GM18867 (cell line): ENCODE measurements around the gene SNPH.

Source experiments
- ATAC-seq: cut with Tn5 transposase; IDR thresholded peaks from one replicate; pipeline ENCODE4 v1.9.1; 2021; ENCODE audit warnings: mild to moderate bottlenecking, moderate library complexity; ENCODE audit not compliant: unreplicated experiment

Gene SNPH

DNA sequence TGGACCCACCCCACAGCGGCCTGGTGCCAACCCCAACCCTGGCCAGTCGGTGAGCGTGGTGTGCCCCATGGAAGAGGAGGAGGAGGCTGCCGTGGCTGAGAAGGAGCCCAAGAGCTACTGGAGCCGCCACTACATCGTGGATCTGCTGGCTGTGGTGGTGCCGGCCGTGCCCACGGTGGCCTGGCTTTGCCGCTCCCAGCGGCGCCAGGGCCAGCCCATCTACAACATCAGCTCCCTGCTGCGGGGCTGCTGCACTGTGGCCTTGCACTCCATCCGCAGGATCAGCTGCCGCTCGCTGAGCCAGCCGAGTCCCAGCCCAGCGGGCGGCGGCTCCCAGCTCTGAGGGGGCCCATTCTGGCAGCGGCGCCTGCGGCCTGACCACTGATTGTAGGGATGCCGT lies 39.6 kb downstream of the SNPH start:
- ATAC-seq, result no peak

DNA sequence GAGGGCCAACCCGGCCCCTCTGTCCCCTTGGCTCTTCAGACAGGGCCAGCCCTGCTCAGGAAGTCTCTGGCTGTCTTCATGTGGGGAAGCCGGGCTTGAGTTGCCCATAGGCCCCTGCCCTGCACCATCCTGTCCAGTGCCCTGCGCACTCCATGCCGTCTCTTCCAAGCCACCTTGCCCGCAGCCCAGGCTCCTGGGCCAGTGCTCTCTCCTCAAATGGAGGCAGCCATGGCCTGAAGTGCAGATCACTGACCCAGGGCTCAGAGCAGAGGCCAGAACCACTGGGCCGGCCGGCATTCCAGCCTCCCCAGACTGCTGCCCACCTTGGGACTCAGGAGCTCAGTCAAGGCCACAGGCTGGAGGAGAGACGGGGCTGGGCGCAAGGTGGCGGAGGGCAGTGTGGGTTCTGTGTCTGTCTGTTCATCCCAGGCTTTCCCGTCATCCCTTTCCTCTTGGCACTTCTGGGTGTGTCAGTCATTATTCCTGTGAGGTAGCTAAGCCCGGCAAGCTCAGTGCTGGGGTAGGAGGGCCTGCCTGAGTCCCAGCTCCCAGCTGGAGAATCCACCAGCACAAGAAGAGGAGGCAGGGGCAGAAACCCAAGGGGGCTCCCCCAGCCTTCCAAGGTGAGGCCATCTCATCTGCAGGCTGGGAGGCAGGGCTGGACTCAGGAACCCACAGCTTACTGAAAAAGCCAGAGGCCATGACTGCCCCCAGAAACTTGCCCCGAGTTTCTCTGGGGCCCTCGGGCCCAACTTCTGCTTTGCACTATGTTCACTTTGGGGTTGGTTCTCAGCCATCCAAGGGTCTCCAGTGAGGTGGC lies 40.4 kb downstream of the SNPH start:
- ATAC-seq, result no peak

DNA sequence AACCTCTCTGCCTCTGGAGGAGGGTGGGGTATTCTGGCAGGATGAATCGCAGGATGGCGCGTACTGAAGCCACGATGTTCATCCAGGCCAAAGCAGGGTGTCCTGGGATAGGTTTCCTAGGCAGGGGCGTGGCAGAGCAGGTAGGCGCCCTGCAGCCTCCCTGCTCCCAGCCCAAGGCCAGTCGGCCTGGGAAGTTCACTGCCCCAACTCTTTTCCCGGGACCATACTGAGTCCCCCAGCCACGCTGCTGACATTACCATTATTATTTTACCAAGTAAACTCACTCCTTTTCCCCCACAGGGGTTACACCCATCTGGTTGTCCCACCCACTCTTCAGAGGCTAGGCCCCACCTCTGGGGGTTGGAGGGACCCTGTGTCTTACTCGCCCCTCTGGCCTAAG lies 41.1 kb downstream of the SNPH start:
- ATAC-seq, result no peak

DNA sequence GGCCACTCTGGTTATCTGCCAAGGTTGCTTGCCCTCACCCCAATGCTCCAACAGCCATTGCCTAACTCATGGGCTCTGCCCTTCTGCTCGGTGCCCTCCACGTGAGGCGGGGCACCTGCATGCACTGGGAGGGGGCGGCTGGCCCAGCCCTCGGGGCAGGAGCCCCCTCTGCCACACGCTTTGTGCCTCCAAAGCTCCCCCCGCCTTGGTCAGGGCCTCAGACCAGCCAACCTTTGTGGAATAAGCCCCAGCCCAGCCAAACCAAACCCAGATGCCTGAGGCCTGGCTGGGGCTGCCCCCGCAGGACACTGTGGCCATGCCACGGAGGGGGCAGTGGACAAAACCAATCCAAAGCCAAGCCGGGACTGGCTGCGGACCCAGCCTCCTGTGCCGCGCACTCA lies 41.5 kb downstream of the SNPH start:
- no peak for ATAC-seq

DNA sequence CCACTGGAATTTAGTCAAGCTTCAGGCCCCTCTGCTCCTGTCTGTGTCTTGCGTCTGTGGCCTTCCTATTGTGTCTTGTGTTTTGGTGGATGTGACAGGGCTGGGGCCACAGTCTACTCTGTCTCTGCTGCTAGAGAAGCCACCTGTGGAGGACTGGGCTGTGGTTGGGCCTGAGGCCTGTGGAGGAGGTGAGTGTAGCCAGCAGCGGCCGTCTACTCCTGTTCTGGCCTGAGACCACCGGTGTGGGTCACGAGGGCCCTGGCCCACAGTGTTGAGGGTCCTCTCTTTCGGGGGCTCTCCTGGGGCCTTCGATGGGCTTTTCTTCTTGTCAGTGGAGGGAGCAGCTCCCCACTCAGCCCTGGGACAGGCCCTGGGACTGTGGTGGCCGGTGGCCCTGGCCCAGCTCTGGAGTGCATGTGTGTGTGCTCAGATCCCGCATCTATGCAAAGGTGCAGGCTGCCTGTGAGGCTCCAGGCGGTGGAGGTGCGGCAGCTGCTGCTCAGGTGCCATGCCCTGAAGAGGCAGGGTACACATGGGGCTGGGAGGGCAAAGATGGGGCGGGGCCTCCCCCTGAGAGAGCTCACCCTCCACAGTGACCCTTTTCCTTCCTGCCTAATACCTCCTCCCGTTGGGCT lies 42.1 kb downstream of the SNPH start:
- no peak for ATAC-seq

DNA sequence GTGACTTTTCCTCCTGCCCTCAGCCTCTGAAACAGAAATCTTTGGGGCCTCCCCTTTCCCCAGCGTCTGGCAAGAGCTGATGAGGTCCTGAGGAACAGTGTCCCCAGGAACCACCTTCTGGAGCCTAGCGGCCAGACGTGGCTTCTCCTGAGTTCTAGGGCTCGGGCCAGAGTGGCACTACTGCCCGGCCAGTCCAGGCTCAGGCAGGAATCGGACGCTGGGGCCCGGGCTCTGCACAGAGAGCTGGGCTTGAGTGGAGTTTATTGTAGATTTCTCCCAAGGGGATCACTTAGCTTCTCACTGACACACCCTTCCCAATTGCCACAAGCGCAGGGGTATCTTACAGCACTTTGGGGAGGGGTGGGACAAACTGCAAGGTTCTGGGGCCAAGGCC lies 42.6 kb downstream of the SNPH start:
- ATAC-seq, result no peak

DNA sequence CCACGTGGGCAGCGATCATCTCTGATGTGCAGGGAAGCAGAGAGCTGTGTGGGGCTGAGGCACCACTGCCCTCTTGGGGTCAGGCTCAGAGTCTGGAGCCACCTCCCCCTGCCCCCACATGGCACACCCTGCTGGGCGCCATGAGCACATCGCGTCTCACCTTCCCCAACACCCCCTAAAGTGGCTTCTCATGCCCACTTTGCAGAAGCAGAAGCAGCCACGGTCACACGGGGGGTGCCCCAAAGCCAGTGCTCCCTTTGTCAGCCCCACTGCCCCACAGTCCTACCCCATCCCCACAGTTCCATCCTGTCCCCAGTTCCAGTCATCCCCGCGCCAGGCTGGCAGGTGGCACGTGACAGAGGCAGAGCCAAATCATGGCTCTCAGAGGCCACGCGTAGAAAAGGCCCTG lies 43.3 kb downstream of the SNPH start:
- ATAC-seq, result no peak

DNA sequence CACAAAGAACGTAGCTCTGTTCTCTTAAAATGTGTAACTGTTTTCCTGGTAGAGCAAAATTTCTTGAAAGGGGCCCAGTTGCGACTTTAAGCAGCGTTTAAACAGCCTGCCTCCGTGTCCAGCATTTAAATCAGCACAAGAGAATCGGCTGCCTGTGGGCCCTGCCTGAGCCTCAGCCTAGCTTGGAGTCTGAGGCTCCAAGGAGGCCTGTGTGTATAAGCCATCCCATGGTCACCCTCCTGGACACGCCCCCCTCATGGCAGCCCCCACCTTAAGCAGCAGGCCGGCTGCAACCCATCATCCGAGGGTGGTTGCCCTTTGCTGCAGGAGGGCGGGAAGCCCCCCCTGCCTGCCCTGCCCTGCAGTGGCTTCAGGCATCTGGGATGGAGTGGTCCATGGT lies 44.0 kb downstream of the SNPH start:
- no peak for ATAC-seq

DNA sequence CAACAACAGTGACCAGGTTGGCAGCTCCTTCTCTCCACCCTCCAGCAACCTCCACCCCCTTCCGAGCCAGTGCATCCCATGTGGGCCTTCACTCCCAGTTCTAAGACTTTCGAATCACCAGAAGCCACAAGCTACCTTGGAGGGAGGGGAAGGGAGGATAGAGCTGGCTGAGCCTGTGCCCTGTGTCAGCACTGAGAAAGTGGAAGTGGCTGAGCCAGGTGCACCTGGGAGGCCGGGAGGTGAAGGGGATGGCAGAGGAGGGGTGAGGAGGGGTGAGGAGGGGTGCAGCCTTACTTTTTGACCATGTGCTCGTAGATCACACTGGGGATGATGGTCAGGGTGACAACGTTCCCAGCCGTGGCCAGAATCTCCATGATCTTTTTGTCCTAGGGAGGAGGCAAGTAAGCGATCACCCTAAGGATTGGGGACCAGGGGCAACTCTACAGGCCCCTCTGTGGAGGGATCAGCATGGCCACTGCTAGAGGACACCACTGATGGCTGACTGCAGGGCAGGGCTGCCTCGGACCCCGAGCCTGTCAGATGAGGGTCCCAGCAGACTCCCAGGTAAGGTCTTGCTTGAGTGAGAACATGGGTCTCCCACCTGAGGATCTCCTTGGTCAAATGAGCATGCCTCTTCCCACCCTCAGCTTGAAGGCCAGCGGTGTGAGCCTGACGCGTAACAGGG lies 44.6 kb downstream of the SNPH start:
- no peak for ATAC-seq

DNA sequence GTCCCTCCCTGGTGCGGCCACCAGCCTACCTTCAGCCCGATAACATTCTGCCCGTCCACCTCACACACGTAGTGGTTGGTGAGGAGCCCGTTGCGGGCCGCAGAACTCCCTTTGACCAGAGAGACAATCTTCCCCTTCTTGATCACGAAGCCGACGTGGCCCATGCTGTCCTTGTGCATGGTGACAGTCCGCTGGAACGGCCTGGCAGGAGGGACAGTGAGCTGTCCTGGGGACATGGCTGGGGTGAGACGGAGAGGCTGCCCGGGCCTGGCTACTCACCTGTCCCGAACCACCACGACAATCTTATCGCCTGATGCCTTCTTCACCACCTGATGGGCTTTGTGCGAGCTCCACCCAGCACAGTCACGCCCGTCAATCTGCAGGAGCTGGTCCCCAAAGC lies 46.2 kb downstream of the SNPH start:
- ATAC-seq, result no peak

DNA sequence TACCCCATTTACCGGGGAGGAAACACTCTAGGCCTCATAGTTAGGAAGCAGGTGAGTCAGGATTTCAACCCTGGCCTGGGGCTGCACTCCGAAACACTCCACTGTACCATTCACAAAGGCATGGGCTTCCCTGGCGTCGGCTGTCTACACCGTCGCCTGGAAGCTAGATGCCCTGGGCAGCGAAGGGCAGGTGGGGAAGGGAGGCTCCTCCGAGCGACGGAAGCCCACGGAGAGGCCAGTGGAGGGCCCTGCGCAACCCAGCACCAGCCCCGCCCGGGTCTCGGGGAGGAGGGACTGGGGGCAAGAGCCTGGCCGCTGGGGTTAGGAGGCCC lies 46.8 kb downstream of the SNPH start:
- ATAC-seq, result no peak

DNA sequence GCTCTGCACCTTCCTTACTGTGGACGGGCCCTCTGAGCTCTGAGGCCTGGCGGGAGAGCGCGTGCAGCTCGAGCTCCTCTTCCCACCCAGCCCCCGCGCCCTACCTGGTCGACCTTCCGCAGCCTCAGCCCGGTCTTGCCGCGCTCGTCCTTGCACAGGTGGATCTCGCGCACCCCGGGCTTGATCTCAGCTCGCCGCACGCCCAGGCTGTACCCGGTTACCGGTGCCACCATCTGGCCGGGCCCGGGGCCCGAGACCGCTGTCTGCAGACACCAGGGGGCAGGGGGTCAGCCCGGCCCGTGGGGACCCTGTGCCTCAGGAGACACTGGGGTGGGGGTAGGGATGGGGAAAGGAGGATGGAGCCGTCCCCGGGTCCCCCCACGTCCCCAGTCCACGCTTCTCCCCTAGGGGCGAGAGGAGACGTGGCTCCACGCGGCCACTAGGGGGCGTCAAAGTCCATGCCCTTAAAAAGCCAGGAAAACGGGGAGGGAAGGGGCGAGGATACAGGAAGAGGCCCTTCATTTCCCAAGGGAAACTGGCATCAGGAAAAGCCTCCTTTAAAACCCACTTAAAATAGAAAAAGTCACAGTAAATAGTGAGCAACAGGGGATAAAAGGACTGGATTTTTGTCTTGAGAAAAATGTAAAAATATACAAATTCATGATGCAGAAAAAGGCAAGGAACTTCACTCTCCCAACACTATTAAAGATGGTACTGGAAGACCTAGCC lies 47.3 kb downstream of the SNPH start:
- ATAC-seq, result no peak

DNA sequence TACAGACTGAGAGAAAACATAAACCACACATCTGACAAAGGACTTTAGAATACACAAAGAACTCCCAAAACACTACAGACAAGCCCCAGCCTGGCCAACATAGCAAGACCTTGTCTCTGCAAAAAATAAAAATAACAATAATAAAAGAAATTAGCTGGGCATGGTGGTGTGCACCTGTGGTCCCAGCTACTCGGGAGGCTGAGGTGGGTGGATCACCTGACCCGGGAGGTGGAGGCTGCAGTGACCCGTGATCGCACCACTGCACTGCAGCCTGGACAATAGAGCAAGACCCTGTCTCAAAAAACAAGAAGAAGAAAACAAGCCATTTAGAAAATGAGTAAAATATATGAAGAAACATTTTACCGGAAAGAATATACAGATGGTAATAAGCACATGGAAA lies 49.7 kb downstream of the SNPH start:
- ATAC-seq, result no peak

DNA sequence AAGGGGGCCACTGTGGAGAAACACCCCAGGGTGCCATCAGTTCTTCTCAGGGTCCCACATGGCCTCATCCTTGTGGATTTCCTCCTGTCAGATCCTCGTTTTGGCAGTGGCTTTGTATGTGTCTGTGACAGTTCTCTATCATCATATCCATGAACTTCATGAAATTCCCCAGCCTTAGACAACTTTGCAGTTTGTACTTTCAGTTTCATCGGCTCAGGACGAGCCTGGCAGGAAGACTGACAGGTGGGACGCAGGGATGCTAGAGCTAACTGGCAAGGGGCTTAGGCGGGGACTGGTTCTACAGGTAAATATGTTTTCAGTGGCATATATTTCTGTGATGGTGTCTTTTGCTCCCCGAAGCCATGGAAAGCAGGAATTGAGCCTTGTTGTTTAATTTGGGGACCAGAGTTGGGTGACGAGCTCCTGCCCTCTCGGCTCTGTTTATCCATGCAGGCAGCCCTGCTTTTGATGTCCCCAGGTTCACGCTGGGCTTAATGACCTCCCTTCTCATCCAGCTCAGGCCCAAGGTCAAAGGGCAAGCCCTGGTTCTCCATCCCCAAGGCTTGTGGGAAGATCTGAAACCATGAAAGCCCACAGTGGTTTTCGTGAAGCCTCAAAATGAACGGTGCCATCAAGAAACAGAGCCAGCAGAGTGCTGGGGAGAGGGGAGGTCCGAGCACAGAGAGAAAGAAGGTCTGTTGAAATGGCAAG lies 51.6 kb downstream of the SNPH start:
- ATAC-seq, result no peak

DNA sequence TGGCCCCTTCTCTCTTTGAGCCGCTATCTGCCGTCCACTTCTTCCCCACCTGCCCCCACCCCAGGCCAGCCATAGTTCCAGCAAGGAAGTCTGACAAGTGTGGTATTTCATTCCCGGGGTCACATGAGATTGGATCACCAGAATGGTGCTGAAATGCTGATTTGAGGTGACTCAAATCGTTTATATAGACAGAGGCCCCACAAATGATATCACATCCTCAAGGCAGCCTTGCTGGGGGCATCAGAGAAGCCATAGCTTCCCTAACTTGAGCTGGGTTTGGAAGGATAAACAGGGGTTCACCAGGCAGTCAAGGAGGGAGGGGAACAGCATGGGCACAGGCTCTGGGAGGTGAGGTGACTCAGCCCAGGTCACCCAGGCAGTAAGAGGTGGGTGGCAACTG lies 53.0 kb downstream of the SNPH start:
- ATAC-seq, result no peak

DNA sequence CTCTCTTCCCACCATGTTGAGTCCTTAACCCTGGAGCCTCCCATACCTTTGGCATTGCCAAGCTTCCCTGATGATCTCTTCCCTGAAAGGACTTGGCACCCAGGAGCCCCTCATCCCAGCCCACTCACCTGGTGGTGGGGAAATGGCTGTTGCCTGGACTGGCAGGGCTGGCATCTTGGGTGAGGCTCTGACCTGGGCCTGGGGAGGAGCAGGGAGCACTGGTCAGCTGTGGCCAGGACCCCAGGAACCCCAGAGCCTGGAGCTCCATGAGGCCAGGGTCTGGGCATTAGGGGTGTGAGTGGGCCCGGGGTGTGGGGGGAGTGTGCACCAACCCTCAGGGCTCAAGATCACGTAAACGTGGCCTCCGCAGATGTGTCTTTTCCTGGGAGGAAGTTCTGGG lies 53.4 kb downstream of the SNPH start:
- no peak for ATAC-seq

DNA sequence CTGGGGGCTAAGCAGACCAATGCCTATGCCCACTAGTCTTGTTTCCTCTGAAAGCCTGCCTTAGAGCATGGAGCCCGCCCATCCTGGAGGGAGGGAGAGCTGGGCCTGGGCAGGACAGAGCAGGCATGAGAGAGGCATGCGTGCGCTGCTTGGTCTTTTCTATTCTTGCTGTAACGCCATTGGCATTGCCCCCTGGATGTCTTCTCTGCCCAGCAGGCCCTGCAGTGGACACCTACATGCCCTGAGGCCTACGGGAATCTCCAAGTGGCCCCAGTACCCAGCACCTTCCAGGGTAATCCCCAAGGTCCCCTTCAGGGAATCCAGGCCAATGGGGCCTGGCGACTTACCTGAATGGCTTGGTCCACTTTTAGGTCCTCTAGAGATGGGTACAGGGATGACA lies 53.9 kb downstream of the SNPH start:
- ATAC-seq, result no peak

DNA sequence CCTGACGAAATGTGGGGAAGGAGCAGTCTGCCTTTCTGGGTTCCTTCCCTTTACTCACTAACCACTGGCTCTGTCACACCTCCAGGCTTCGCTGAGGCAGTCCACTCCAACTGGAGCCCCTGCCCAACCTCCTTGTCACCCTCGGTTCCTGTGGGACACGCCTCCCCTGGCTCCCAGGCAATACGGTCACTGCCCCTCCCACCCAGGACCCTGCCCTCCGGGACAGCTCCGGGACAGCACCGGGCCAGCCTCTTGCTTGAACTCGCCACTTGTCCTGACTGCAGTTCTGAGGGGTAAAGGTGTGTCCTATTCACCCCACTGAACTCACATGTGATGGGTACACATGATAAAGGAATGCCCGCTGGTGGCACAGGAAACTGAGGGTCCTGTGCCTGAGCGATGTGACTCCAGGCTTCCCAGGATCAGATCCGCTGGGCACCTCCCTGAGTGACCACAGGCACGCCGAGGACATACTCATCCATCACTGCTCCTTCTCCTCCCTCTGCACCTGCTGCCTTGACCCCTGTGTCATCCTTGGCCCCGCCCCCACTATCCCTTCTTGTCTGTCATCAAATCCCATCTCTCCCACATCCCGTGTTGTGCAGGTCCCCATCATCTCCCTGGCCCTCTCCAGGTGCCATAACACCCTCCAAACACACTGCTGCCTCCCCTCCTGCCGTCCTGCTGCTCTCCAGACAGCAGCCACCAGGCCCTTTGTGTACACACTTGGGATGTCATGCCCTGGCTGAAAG lies 55.0 kb downstream of the SNPH start:
- no peak for ATAC-seq

DNA sequence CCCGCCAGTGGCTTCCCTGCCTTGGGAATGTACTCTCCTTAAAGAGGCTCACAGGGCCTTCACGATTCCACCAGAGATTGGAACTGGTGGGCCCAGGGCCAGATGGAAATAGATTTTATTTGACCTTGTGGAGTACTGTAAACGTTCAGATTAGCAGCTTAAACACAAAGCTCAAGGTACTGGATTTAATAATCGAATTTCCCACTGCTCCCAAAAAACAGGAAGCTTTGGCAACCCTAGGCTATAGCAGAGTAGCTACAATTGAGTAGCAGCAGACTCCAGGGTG lies 55.5 kb downstream of the SNPH start:
- no peak for ATAC-seq

DNA sequence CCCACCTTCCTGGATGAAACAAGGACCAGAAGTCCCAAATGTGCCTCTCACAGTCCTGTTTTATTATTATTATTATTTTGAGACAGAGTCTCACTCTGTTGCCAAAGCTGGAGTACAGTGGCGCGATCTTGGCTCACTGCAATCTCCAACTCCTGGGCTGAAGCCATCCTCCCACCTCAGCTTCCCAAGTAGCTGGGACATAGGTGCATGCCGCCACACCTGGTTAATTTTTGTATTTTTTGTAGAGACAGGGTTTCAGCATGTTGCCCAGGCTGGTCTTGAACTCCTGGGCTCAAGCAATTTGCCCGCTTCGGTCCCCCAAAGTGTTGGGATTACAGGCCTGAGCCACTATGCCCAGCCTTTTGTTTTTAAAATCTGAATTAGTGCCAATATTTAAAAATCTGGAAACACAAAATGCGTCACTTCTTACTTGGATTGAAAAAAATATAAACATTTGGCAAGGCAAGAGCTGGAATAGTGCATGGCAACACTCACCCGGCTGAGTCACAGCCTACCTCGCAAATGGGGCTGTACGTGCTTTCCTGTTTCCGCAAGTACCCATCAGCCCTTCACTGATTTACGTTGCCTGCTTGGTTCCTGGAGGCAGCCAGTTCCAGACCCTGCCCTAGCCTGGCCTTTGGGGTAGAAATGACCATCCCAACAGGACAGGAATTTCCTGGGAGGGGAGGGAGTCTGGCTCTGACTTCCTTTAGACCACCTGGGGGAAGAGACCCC lies 56.6 kb downstream of the SNPH start:
- no peak for ATAC-seq
